ENCODE results near the gene MUC4. TPM values are rescaled to one million over a fixed set of nuclear protein-coding genes. Genes with fewer than 3 reads are reported as not detected.
"Not testable (repeated sequence)": the region's sequence is repeated elsewhere in the genome, so short reads cannot be mapped to it uniquely, and the experiment has no call there.

The MUC4 gene
- total RNA-seq, 1 experiment from 2014 or later, result 0.20 TPM

GRCh38 chr3:195754906-195755305, 56.8 kb downstream of the MUC4 start:
- no peak for DNase-seq (ENCODE audit: low spot score)
- in situ Hi-C loops (cut with HindIII; ENCODE audit: low sequenced_read_pairs), result no loop called here

- DNase-seq (ENCODE audit: low spot score), result no peak
- in situ Hi-C loops (cut with HindIII; ENCODE audit: low sequenced_read_pairs), result no loop called here
Observed at GRCh38 chr3:195754141-195754540, 57.6 kb downstream of the MUC4 start.

GRCh38 chr3:195753581-195753980, 58.1 kb downstream of the MUC4 start:
- in situ Hi-C loops (cut with HindIII; ENCODE audit: low sequenced_read_pairs), result no loop called here

GRCh38 chr3:195752546-195753331, 59.0 kb downstream of the MUC4 start:
- in situ Hi-C loops (cut with HindIII; ENCODE audit: low sequenced_read_pairs), result no loop called here
- no peak for DNase-seq (ENCODE audit: low spot score)

More at GRCh38 chr3:195753581-195753980, 58.1 kb downstream of the MUC4 start:
- DNase-seq (ENCODE audit: low spot score), result no peak

- in situ Hi-C loops (cut with HindIII; ENCODE audit: low sequenced_read_pairs), result no loop called here
- DNase-seq (ENCODE audit: low spot score), result no peak
Observed at GRCh38 chr3:195752066-195752465, 59.7 kb downstream of the MUC4 start.

- in situ Hi-C loops (cut with HindIII; ENCODE audit: low sequenced_read_pairs), result no loop called here
- no peak for DNase-seq (ENCODE audit: low spot score)
Observed at GRCh38 chr3:195751560-195751959, 60.2 kb downstream of the MUC4 start.

- in situ Hi-C loops (cut with HindIII; ENCODE audit: low sequenced_read_pairs), result no loop called here
Observed at GRCh38 chr3:195750797-195751520, 60.8 kb downstream of the MUC4 start.

GRCh38 chr3:195749101-195749500, 62.6 kb downstream of the MUC4 start:
- DNase-seq (ENCODE audit: low spot score); in situ Hi-C loops (cut with HindIII; ENCODE audit: low sequenced_read_pairs): not testable (repeated sequence)

More at GRCh38 chr3:195750797-195751520, 60.8 kb downstream of the MUC4 start:
- DNase-seq (ENCODE audit: low spot score), result no peak

GRCh38 chr3:195748661-195749060, 63.1 kb downstream of the MUC4 start:
- DNase-seq (ENCODE audit: low spot score), result no peak
- in situ Hi-C loops (cut with HindIII; ENCODE audit: low sequenced_read_pairs), result no loop called here

- in situ Hi-C loops (cut with HindIII; ENCODE audit: low sequenced_read_pairs), result no loop called here
- no peak for DNase-seq (ENCODE audit: low spot score)
Observed at GRCh38 chr3:195746751-195747150, 65.0 kb downstream of the MUC4 start.

- DNase-seq (ENCODE audit: low spot score), result no peak
- in situ Hi-C loops (cut with HindIII; ENCODE audit: low sequenced_read_pairs), result no loop called here
Observed at GRCh38 chr3:195746346-195746745, 65.4 kb downstream of the MUC4 start.

- in situ Hi-C loops (cut with HindIII; ENCODE audit: low sequenced_read_pairs), result no loop called here
- DNase-seq (ENCODE audit: low spot score), result no peak
Observed at GRCh38 chr3:195744437-195744836, 67.3 kb downstream of the MUC4 start.

GRCh38 chr3:195739561-195740111, 72.1 kb downstream of the MUC4 start:
- in situ Hi-C loops (cut with HindIII; ENCODE audit: low sequenced_read_pairs), result no loop called here
- no peak for DNase-seq (ENCODE audit: low spot score)

GRCh38 chr3:195738274-195739044, 73.3 kb downstream of the MUC4 start:
- DNase-seq (ENCODE audit: low spot score), result no peak
- in situ Hi-C loops (cut with HindIII; ENCODE audit: low sequenced_read_pairs), result no loop called here

- in situ Hi-C loops (cut with HindIII; ENCODE audit: low sequenced_read_pairs); DNase-seq (ENCODE audit: low spot score): not testable (repeated sequence)
Observed at GRCh38 chr3:195737782-195738181, 73.9 kb downstream of the MUC4 start.

GRCh38 chr3:195736866-195737490, 74.8 kb downstream of the MUC4 start:
- in situ Hi-C loops (cut with HindIII; ENCODE audit: low sequenced_read_pairs), result no loop called here
- DNase-seq (ENCODE audit: low spot score), result no peak

- in situ Hi-C loops (cut with HindIII; ENCODE audit: low sequenced_read_pairs), result no loop called here
- DNase-seq (ENCODE audit: low spot score), result no peak
Observed at GRCh38 chr3:195735036-195735695, 76.6 kb downstream of the MUC4 start.

GRCh38 chr3:195732940-195733339, 78.8 kb downstream of the MUC4 start:
- no peak for DNase-seq (ENCODE audit: low spot score)
- in situ Hi-C loops (cut with HindIII; ENCODE audit: low sequenced_read_pairs), result no loop called here
